GM23248 (cell line): ENCODE measurements around the gene AFDN. TPM values are rescaled to one million over a fixed set of nuclear protein-coding genes. Genes with fewer than 3 reads are reported as not detected.

Experiments used
- DNase-seq: peaks from one replicate; pipeline ENCODE4 v3.0.0-alpha.2; 2015
- H2AFZ ChIP-seq: fragments of 200-600 bp; sonication (generic); 2 replicates; pipeline ENCODE4 v1.6.1; 2016; ENCODE audit warnings: antibody characterized with exemption
- H3F3A ChIP-seq: fragments of 200-600 bp; sonication (generic); 2 replicates; pipeline ENCODE4 v1.6.1; 2016; ENCODE audit warnings: mild to moderate bottlenecking, antibody characterized with exemption, mixed run types; ENCODE audit not compliant: insufficient read depth
- H3K27ac ChIP-seq: fragments of 200-600 bp; sonication (generic); 2 replicates; pipeline ENCODE4 v1.5.1; 2016; ENCODE audit warnings: mild to moderate bottlenecking
- H3K27me3 ChIP-seq: fragments of 200-600 bp; sonication (generic); replicated peaks from 2 replicates; pipeline ENCODE4 v1.6.1; 2016; ENCODE audit warnings: mild to moderate bottlenecking; ENCODE audit not compliant: insufficient read depth
- H3K36me3 ChIP-seq: fragments of 200-600 bp; sonication (generic); 2 replicates; pipeline ENCODE4 v1.6.1; 2016; ENCODE audit warnings: low read depth, mild to moderate bottlenecking
- H3K4me1 ChIP-seq: fragments of 200-600 bp; sonication (generic); 2 replicates; pipeline ENCODE4 v1.6.1; 2016; ENCODE audit warnings: mild to moderate bottlenecking; ENCODE audit not compliant: insufficient read depth
- H3K4me2 ChIP-seq: fragments of 200-600 bp; sonication (generic); one replicate; pipeline ENCODE4 v1.6.1; 2016; ENCODE audit warnings: mild to moderate bottlenecking; ENCODE audit not compliant: unreplicated experiment
- H3K4me3 ChIP-seq: fragments of 200-600 bp; sonication (generic); 2 replicates; pipeline ENCODE4 v1.5.1; 2016; ENCODE audit warnings: mild to moderate bottlenecking
- H3K79me2 ChIP-seq: fragments of 200-600 bp; sonication (generic); 2 replicates; pipeline ENCODE4 v1.6.1; 2016; ENCODE audit warnings: mild to moderate bottlenecking; ENCODE audit not compliant: insufficient read depth
- H3K9ac ChIP-seq: fragments of 200-600 bp; sonication (generic); 2 replicates; pipeline ENCODE4 v1.6.1; 2016; ENCODE audit warnings: mild to moderate bottlenecking
- H3K9me2 ChIP-seq: fragments of 200-600 bp; sonication (generic); 2 replicates; pipeline ENCODE4 v1.6.1; 2016; ENCODE audit warnings: mixed run types, mild to moderate bottlenecking, moderate library complexity; ENCODE audit not compliant: insufficient read depth
- H3K9me3 ChIP-seq: fragments of 200-600 bp; sonication (generic); one replicate; pipeline ENCODE4 v1.6.1; 2017; ENCODE audit warnings: low read depth
- H4K20me1 ChIP-seq: fragments of 200-600 bp; sonication (generic); 2 replicates; pipeline ENCODE4 v1.6.0; 2016; ENCODE audit not compliant: insufficient read depth
- EZH2 ChIP-seq: fragments of 200-600 bp; sonication (generic); IDR thresholded peaks from 2 replicates; pipeline ENCODE4 v1.6.1; 2018; ENCODE audit warnings: antibody characterized with exemption, mild to moderate bottlenecking; ENCODE audit not compliant: insufficient read depth, poor library complexity, severe bottlenecking
- EZH2phosphoT487 ChIP-seq: fragments of 200-600 bp; sonication (generic); IDR thresholded peaks from 2 replicates; pipeline ENCODE4 v1.6.1; 2018; ENCODE audit warnings: antibody characterized with exemption, moderate library complexity, mild to moderate bottlenecking, low read depth; ENCODE audit not compliant: insufficient read depth
- WGBS, 2 experiments: methylation state at CpG; one replicate each; pipeline ENCODE4 v1.1.6; 2015 to 2017; ENCODE audit warnings: low lambda C conversion rate in 2 of 2, low coverage in 1 of 2; ENCODE audit errors: missing lambda C conversion rate in 2 of 2; 5-methylcytosine and 5-hydroxymethylcytosine counted together
- in situ Hi-C: fragments of 300-500 bp; cut with MboI; formaldehyde crosslinking; loops from 2 replicates; pipeline ENCODE4 v1.15.0; 2020
- polyA plus RNA-seq: library from polyadenylated mRNA; unstranded; fragments of >200 nt; fragmentation: Nextera tagmentation; extraction: Ambion mirVana; gene quantifications from 2 replicates; pipeline ENCODE4 v1.2.1, GENCODE V29; 2016
- total RNA-seq: library from RNA; depleted of rRNA; stranded (reverse); fragments of >200 nt; shearing (Covaris generic); gene quantifications from 2 replicates; pipeline ENCODE4 v1.2.3, GENCODE V29; 2014

AFDN gene
- total and polyA plus RNA-seq, 2 experiments from 2014 or later: 4.5 to 13.8 TPM

DNA sequence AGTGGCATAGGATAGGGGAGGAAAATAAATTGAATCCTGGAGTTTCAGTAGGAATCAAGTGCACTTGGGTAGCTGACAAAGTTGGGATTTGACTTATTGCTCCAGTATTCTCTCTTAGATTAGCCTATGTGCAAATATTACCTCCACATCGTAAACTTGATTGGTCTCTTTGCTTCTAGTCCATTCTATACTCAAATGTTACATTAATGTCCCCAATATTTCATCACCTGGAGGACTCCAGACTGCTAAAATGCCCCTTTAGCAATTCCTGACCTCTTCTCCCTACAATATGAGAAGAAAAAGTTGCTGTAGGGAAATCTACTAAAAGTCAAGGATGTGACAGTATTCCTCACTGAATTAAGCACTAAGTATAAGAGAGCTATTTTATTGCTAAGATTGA, 16.3 kb downstream of the AFDN start:
- Histone ChIP-seq H3K9me2 (no peaks in the 10 kb centered on the region), H3K4me3 (no peak overlapping the region), H2AFZ (no peak overlapping the region), H3K4me1 (no peaks in the 10 kb centered on the region), H3K4me2 (no peak overlapping the region), H3K27me3 (no peaks in the 10 kb centered on the region), H3K9me3 (no peaks in the 10 kb centered on the region), H3K27ac (no peak overlapping the region), H3K36me3 (no peaks in the 10 kb centered on the region), H4K20me1 (no peaks in the 10 kb centered on the region; the same call in 1 of the 2 replicates), H3K9ac (no peak overlapping the region), H3K79me2 (peaks cover 92% of the 10 kb centered on the region), H3F3A (no peaks in the 10 kb centered on the region)
- TF ChIP-seq EZH2 (no peak), EZH2phosphoT487 (no peak)
- WGBS, 2 experiments: 96 to 100% methylated on average over 1 of the region's 1 CpG
- in situ Hi-C loops: no loop called here
- DNase-seq: no peak

- no peak overlapping the region for H3K4me2 ChIP-seq
- in situ Hi-C loops: no loop called here
- no peaks in the 10 kb centered on the region for H3K9me3 ChIP-seq
- no peaks in the 10 kb centered on the region; the same call in 1 of the 2 replicates for H3K4me1 ChIP-seq
- WGBS, 2 experiments: 94 to 99% methylated on average over 4 of the region's 4 CpGs
- no peak for DNase-seq
- no peak overlapping the region for H3K27ac ChIP-seq
- H3F3A ChIP-seq: no peaks in the 10 kb centered on the region
- TF ChIP-seq EZH2 (no peak), EZH2phosphoT487 (no peak)
- H3K9me2 ChIP-seq: no peaks in the 10 kb centered on the region
- no peaks in the 10 kb centered on the region for H3K36me3 ChIP-seq
- H3K4me3 ChIP-seq: no peak overlapping the region
- H3K27me3 ChIP-seq: no peaks in the 10 kb centered on the region
- H4K20me1 ChIP-seq: no peaks in the 10 kb centered on the region; the same call in 1 of the 2 replicates
- H2AFZ ChIP-seq: no peak overlapping the region
- no peak overlapping the region for H3K9ac ChIP-seq
- peaks cover 92% of the 10 kb centered on the region for H3K79me2 ChIP-seq
Measured at GRCh38 chr6:167845856-167846255, 19.1 kb downstream of the AFDN start.

GRCh38 chr6:167846997-167847606, 20.4 kb downstream of the AFDN start:
- H3K79me2 ChIP-seq: peaks cover 95% of the 10 kb centered on the region
- no peaks in the 10 kb centered on the region; the same call in 1 of the 2 replicates for H4K20me1 ChIP-seq
- 86 to 90% methylated on average over 6 of the region's 6 CpGs for WGBS, 2 experiments
- 0 out of 2 replicates have a peak, but pooled peaks cover 2% of the 10 kb centered on the region for H3K9me2 ChIP-seq
- H3F3A ChIP-seq: no peaks in the 10 kb centered on the region
- H3K9me3 ChIP-seq: no peaks in the 10 kb centered on the region
- H2AFZ ChIP-seq: no peak overlapping the region
- DNase-seq: no peak
- H3K27me3 ChIP-seq: no peaks in the 10 kb centered on the region
- no peaks in the 10 kb centered on the region; the same call in 1 of the 2 replicates for H3K4me1 ChIP-seq
- TF ChIP-seq EZH2 (no peak), EZH2phosphoT487 (no peak)
- H3K27ac ChIP-seq: no peak overlapping the region
- H3K9ac ChIP-seq: no peak overlapping the region
- in situ Hi-C loops: no loop called here
- no peak overlapping the region for H3K4me3 ChIP-seq
- no peaks in the 10 kb centered on the region for H3K36me3 ChIP-seq
- no peak overlapping the region for H3K4me2 ChIP-seq

GRCh38 chr6:167847936-167848335, 21.2 kb downstream of the AFDN start:
- Histone ChIP-seq H3K4me2 (no peak overlapping the region), H3K27ac (no peak overlapping the region)

DNA sequence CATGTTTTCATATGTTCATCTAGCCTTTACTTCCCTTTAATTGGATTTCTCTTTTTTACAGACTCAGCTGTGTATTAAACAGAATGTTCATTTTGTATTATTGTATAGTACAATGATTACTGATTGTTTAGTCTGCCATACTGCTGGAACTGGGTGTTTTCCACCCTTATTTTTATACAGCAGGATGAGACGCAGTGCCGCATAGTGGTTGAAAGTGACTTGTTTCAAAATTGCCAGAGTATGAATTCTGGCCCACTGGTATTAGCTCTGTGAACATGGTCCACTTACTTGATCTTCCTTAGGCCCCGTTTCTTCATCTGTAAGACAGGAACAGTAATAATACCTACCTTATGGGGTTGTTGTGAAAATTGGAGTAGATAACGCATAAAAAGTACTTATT, 22.1 kb downstream of the AFDN start:
- peaks cover 95% of the 10 kb centered on the region for H3K79me2 ChIP-seq
- no peaks in the 10 kb centered on the region for H3K27me3 ChIP-seq
- in situ Hi-C loops: no loop called here
- H3F3A ChIP-seq: no peaks in the 10 kb centered on the region
- no peak overlapping the region for H2AFZ ChIP-seq
- H3K9ac ChIP-seq: no peak overlapping the region
- H4K20me1 ChIP-seq: no peaks in the 10 kb centered on the region
- H3K4me2 ChIP-seq: no peak overlapping the region
- no peaks in the 10 kb centered on the region; the same call in 1 of the 2 replicates for H3K4me1 ChIP-seq
- H3K36me3 ChIP-seq: no peaks in the 10 kb centered on the region
- TF ChIP-seq EZH2phosphoT487: no peak
- TF ChIP-seq EZH2: no peak
- H3K9me3 ChIP-seq: no peaks in the 10 kb centered on the region
- DNase-seq: no peak
- H3K27ac ChIP-seq: no peak overlapping the region
- H3K9me2 ChIP-seq: peaks cover 6% of the 10 kb centered on the region; the same call in 1 of the 2 replicates
- WGBS, 2 experiments: 98% methylated on average over 4 of the region's 4 CpGs
- no peak overlapping the region for H3K4me3 ChIP-seq

More at GRCh38 chr6:167847936-167848335, 21.2 kb downstream of the AFDN start:
- Histone ChIP-seq H3K4me1 (no peaks in the 10 kb centered on the region; the same call in 1 of the 2 replicates), H2AFZ (no peak overlapping the region), H3K9ac (no peak overlapping the region), H3F3A (no peaks in the 10 kb centered on the region), H3K27me3 (no peaks in the 10 kb centered on the region), H3K4me3 (no peak overlapping the region), H3K9me2 (peaks cover 6% of the 10 kb centered on the region; the same call in 1 of the 2 replicates), H3K36me3 (no peaks in the 10 kb centered on the region), H3K79me2 (peaks cover 95% of the 10 kb centered on the region), H4K20me1 (no peaks in the 10 kb centered on the region; the same call in 1 of the 2 replicates), H3K9me3 (no peaks in the 10 kb centered on the region)
- no peak for TF ChIP-seq EZH2phosphoT487
- no peak for TF ChIP-seq EZH2
- WGBS, 2 experiments: 100% methylated on average over 1 of the region's 1 CpG
- DNase-seq: no peak
- in situ Hi-C loops: no loop called here
